HG03196 (cell line): ENCODE data around the gene LRRC8C.

ENCODE experiments used
- ATAC-seq: cut with Tn5 transposase; IDR thresholded peaks from one replicate; pipeline ENCODE4 v1.9.1; 2021; ENCODE audit not compliant: unreplicated experiment

Gene LRRC8C

DNA sequence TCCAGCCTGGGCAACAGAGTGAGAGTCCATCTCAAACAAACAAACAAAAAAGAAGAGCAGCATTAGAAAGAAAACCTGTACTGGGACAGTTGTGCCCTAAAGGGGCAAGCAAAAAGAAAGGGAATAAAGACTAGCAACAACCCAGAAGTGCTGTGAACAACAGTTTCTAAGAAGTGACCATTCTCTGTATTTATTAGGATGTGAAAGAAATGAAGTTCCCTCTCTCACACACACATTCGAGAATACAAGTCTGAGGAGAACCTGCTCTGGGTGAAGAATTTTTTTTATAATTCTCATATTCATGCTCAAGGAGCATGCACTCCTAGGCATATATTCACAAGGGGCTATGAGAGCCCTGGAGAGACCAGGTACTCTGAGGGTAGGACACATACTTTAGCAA lies 128.4 kb downstream of the LRRC8C start:
- no peak for ATAC-seq

DNA sequence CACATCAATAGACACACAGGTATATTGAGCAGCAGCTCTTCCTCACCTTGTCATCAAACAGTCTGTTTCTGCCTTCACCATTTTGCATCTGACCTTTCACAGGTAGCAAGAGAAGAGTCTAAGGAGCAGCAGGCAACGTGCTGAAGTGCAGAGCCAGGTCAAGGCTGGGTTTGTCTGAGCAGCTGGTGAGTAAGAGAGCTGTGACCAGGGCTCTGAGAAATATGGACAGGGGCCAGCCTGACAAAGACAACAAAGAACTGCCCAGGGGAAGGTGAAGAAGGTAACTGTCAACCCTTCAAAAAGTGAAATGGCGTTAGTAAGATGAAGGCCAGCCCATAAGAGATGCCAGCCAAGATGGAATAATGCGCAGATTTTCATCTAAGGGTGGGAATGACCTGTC lies 129.0 kb downstream of the LRRC8C start:
- no peak for ATAC-seq

DNA sequence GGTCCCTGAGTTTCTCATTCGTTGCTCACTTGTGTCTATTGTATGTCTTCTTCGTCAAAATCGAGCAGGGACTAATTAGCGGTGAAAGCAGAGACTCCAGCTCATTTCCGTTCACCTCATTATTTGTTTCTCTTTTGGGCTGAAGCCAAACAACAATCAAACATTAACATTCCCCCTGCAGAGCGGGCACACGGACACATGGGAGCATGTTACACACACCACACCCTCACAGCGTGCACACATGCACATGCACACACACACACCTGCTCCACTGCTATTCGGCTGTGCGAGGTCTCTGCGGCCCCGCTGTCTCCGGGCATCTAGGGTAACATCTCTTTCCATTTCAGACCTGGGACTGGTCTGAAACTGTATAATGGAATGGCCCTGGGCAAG lies 129.5 kb downstream of the LRRC8C start:
- no peak for ATAC-seq

GRCh38 chr1:89762779-89763648 lies 130.1 kb downstream of the LRRC8C start:
- peak; percentile 98 for ATAC-seq

DNA sequence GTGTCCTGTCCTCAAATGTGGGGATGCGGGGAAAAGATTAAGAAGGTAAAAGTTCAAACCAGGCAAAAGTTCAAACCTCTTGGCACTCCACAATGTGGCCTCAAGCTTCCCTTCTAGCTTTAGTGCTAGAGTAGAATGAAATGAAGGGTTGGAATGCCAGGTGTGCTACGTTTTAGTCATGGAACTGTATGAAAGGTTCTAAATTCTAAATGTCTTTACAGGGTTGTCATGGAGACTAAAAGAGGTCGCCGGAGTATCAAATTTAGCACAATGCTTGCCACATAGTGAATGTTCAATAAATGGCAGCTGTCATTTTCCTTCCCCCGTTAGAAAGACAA lies 130.7 kb downstream of the LRRC8C start:
- ATAC-seq: no peak

DNA sequence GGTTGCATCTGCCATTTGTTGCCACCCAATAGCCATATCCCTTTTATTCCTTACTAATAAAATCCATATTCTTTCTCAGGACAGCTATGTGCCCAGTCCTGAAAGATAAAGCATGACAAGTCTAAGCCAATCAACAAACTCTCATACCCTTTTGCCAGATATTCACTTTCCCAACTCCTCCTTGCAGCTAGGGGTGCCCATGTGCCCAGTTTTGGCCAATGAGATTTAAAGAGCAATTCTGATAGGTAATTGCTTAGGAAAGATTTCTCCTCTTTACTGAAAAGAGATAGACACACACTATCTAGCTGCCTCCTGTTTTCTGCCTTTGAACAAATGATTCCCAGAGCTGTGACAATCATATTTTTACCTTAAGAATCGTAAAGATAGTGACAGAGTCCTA lies 132.9 kb downstream of the LRRC8C start:
- ATAC-seq: no peak

GRCh38 chr1:89767618-89768017 lies 134.7 kb downstream of the LRRC8C start:
- no peak for ATAC-seq
